Endothelial cell of umbilical vein (primary cell): ENCODE data around the gene PGD. TPM values are rescaled to one million over a fixed set of nuclear protein-coding genes. Genes with fewer than 3 reads are reported as not detected.
A peak's percentile ranks its signal among the peaks of the same experiment; 100 is the strongest.

Experiments used
- BruUV-seq: library from RNA; stranded (reverse); fragments of 400-500 nt; replicated peaks from 2 replicates; lab custom pipeline; 2021; lab: Mats Ljungman, UMichigan
- CTCF ChIA-PET: fragments of 300-600, 350-600 bp; sonication (Branson Sonifier 250); formaldehyde crosslinking; loops from one replicate; lab custom pipeline; 2021; ENCODE audit warnings: antibody characterized with exemption, inconsistent platforms; lab: Charles Lee
- POLR2A ChIA-PET: fragments of 300-600, 350-600 bp; sonication (Branson Sonifier 250); formaldehyde crosslinking; loops from one replicate; lab custom pipeline; 2021; ENCODE audit warnings: antibody characterized with exemption, inconsistent platforms; lab: Charles Lee
- DNase-seq: peaks from one replicate; pipeline ENCODE4 v3.0.0-alpha.2; 2011; ENCODE audit warnings: low read depth, low spot score
- FAIRE-seq: peaks from 2 replicates; lab custom pipeline; 2011; peaks lifted over from hg19 to GRCh38; lab: Jason Lieb, UNC
- H2AFZ ChIP-seq: 2 replicates; pipeline ENCODE4 v1.6.0; 2012; ENCODE audit warnings: low read depth, low read length, control low read depth, inconsistent platforms
- H3K27ac ChIP-seq: 2 replicates; pipeline ENCODE4 v1.5.1; 2011; ENCODE audit warnings: low read depth, mild to moderate bottlenecking, control low read depth, low read length, moderate library complexity; ENCODE audit not compliant: insufficient read depth
- H3K27me3 ChIP-seq, 2 experiments: 2 replicates each; pipeline versions ENCODE4 v1.6.0 to v1.6.1; 2011; ENCODE audit warnings: low read length in 2 of 2, mixed read lengths in 1 of 2; ENCODE audit not compliant: control insufficient read depth in 2 of 2, insufficient read depth in 2 of 2
- H3K36me3 ChIP-seq, 2 experiments: 2 replicates in 1 of 2; 3 replicates in 1 of 2; pipeline ENCODE4 v1.5.1; 2011; ENCODE audit warnings: low read length in 2 of 2, mild to moderate bottlenecking in 1 of 2, moderate library complexity in 1 of 2; ENCODE audit not compliant: control insufficient read depth in 2 of 2, insufficient read depth in 2 of 2; ENCODE audit errors: extremely low read depth in 1 of 2
- H3K4me1 ChIP-seq: 3 replicates; pipeline ENCODE4 v1.5.1; 2011; ENCODE audit warnings: mild to moderate bottlenecking, low read length; ENCODE audit not compliant: control insufficient read depth, insufficient read depth; ENCODE audit errors: extremely low read depth
- H3K4me2 ChIP-seq: 2 replicates; pipeline ENCODE4 v1.6.1; 2011; ENCODE audit warnings: low read length, control low read depth, mixed read lengths; ENCODE audit not compliant: insufficient read depth
- H3K4me3 ChIP-seq, 3 experiments: fragments of 200-600 bp in 1 of 3; sonication (generic), shearing (Covaris generic) in 1 of 3; replicated peaks in 1 of 3; 2 replicates each; pipeline ENCODE4 v1.5.1; 2011 to 2016; ENCODE audit warnings: control low read depth in 3 of 3, low read length in 3 of 3, mild to moderate bottlenecking in 2 of 3, inconsistent platforms in 1 of 3, low read depth in 1 of 3, moderate library complexity in 1 of 3; ENCODE audit not compliant: insufficient read depth in 1 of 3
- H3K79me2 ChIP-seq: 2 replicates; pipeline ENCODE4 v1.6.0; 2012; ENCODE audit warnings: low read length, inconsistent platforms; ENCODE audit not compliant: control insufficient read depth, insufficient read depth
- H3K9ac ChIP-seq: replicated peaks from 2 replicates; pipeline ENCODE3; 2011; ENCODE audit warnings: low read length, control low read depth; ENCODE audit not compliant: insufficient read depth; ENCODE audit errors: extremely low read depth
- H3K9me1 ChIP-seq: replicated peaks from 3 replicates; pipeline ENCODE4 v1.6.0; 2011; ENCODE audit warnings: mild to moderate bottlenecking, low read length; ENCODE audit not compliant: control insufficient read depth, insufficient read depth; ENCODE audit errors: extremely low read depth
- H3K9me3 ChIP-seq: replicated peaks from 2 replicates; pipeline ENCODE4 v1.5.1; 2012; ENCODE audit warnings: low read length, inconsistent platforms; ENCODE audit not compliant: control insufficient read depth, insufficient read depth
- H4K20me1 ChIP-seq: replicated peaks from 2 replicates; pipeline ENCODE3; 2011; ENCODE audit warnings: mild to moderate bottlenecking, low read length; ENCODE audit not compliant: control insufficient read depth, insufficient read depth; ENCODE audit errors: extremely low read depth
- EZH2 ChIP-seq: IDR thresholded peaks from 2 replicates; pipeline ENCODE4 v1.6.1; 2012; ENCODE audit warnings: borderline replicate concordance, low read depth, mild to moderate bottlenecking, moderate library complexity, low read length, inconsistent platforms; ENCODE audit not compliant: severe bottlenecking
- GATA2 ChIP-seq: IDR thresholded peaks from 2 replicates; pipeline ENCODE4 v1.7.0; 2011; ENCODE audit warnings: low read depth, mild to moderate bottlenecking, moderate library complexity, mixed read lengths, low read length; ENCODE audit not compliant: insufficient read length, insufficient read depth
- JUN ChIP-seq: IDR thresholded peaks from 2 replicates; pipeline ENCODE4 v1.6.1; 2011; ENCODE audit warnings: borderline replicate concordance, low read depth; ENCODE audit not compliant: insufficient read length, insufficient read depth
- MYC ChIP-seq: IDR thresholded peaks from one replicate; pipeline ENCODE4 v1.6.1; 2011; ENCODE audit warnings: mild to moderate bottlenecking, low read depth, low read length
- POLR2A ChIP-seq: IDR thresholded peaks from 2 replicates; pipeline ENCODE4 v1.6.1; 2012; ENCODE audit warnings: low read depth, mild to moderate bottlenecking, control low read depth, low read length
- dilution Hi-C: fragments of 300-500 bp; cut with MboI; formaldehyde crosslinking; loops from one replicate; pipeline ENCODE4 v1.15.0; 2019; ENCODE audit warnings: low sequenced_read_pairs; ENCODE audit not compliant: extremely low pct_ligation_motif_present
- intact Hi-C: fragments of 100-400 bp; cut with micrococcal nuclease; formaldehyde crosslinking; loops from one replicate; pipeline ENCODE4 v1.10.0; 2022
- polyA plus RNA-seq, 4 experiments: library from polyadenylated mRNA; depleted of rRNA in 3 of 4; stranded (reverse) in 3 of 4; unstranded in 1 of 4; fragments of >200 nt; gene quantifications; 2 replicates each; pipeline versions ENCODE4 v1.2.1 to v1.2.3, GENCODE V29; 2011 to 2012; ENCODE audit warnings: missing spikeins in 1 of 4
- total RNA-seq: library from RNA; stranded (reverse); gene quantifications from 2 replicates; pipeline ENCODE4 v1.2.3, GENCODE V29; 2021
- TF ChIP-seq, protein P1 (sequence below): IDR thresholded peaks from 2 replicates; pipeline ENCODE4 v1.6.1; 2011; ENCODE audit not compliant: insufficient read depth, insufficient read length

The PGD gene
- total and polyA plus RNA-seq, 2 donors (not counting 3 experiments of a cell fraction or from before 2014, with no cell fraction given): 196 to 303 TPM

DNA sequence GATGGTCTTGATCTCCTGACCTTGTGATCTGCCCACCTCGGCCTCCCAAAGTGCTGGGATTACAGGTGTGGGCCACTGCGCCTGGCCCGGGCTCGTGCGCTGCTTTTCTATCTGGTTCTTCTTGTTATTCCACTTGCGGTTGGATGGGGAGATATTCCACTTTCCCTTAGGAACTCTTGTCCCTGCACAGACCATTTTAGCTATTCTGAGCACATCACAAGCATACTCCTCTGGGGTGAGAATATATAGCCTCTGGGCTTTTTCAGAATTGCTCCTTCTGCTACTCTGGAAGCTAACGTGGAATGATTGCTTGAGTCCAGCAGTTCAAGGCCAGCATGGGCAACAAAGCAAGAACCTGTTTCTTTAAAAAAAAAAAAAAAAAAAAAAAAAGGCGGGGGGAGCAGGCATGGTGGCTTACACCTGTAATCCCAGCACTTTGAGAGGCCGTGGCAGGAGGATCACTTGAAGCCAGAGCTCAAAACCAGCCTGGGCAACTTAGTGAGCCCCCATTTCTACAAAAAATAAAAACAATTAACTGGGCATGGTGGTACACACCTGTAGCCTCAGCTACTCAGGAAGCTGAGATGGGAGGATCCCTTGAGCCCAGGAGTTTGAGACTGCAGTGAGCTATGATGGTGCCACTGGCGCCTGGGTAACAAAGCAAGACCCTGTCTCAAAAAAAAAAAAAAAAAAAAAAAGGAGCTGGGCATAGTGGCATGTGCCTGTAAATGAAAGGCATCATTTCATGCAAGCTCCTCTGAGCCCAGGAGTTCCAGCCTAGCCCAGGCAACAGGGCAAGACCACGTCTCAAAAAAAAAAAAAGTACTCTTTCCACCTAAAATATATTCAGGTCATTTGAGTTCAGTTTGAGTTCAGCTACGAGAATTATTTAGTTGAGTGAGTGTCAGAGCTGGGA is 11.8 kb upstream of the PGD start:
- BruUV-seq: no TSS peak
- CTCF ChIA-PET: interaction anchor here (1.1 to 3.7 kb wide), 11 partner anchors 7 to 177 kb away, joined by 3 to 32 read pairs (median 7); partner anchors contain the start of genes CENPS and PGD
- dilution Hi-C loops: no loop called here
- Histone ChIP-seq H3K9me1 (no peaks in the 10 kb centered on the region), H3K4me2 (peak overlapping the region; percentile 67), H2AFZ (no peak overlapping the region), H3K27me3 (no peaks in the 10 kb centered on the region), H3K4me3 (no peak overlapping the region), H3K9ac (peak overlapping the region; percentile 69), H3K9me3 (no peaks in the 10 kb centered on the region), H3K27ac (peak overlapping the region; percentile 71), H4K20me1 (no peaks in the 10 kb centered on the region), H3K36me3 (no peaks in the 10 kb centered on the region), H3K79me2 (no peaks in the 10 kb centered on the region), H3K4me1 (peaks cover 12% of the 10 kb centered on the region)
- intact Hi-C loops: no loop called here
- POLR2A ChIA-PET: interaction anchor here (0.6 to 2.5 kb wide), 2 partner anchors 12 to 107 kb away, joined by 4 to 32 read pairs; partner anchors contain the start of gene PGD
- DNase-seq: no peak
- FAIRE-seq: peak; percentile 42
- TF ChIP-seq EZH2 (no peak), MYC (no peak)

DNA sequence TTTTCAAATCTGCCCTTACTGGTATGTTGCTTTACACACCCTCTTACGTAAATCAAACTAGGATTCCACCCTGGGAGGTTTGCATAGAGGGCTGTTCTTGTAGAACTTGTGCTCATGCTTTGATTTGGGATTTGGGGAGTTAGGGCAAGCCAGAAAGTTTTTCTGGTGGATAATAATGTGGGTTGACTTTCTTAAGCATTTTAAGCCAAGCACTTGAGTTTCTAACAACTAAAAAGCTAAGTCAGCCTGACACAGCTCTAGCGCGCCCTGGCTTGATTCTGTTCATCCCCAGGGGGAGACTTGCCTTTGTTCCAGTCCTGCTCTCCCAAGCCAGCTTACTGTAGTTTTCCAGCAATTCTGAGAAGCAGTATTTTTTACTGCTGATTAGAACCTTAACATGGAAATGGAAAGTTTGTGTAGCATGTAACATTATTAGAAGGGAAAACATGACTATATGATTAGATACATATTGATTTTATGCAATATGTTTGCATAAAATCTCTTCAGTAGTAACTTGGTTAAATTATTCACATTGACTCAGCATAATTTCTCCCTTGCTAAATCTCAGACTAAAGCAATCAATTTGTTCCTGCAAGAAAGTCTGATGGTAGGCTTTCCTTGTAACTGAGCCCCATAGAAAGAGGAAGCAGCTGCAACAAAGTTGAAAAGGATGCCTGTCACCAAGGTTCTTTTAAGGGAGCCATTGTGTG is 11.0 kb upstream of the PGD start:
- H3K79me2 ChIP-seq: no peaks in the 10 kb centered on the region
- DNase-seq (peak; percentile 65), FAIRE-seq (peak; percentile 66)
- H3K27ac ChIP-seq: peak overlapping the region; percentile 71
- H3K9ac ChIP-seq: peak overlapping the region; percentile 69
- BruUV-seq: no TSS peak
- TF ChIP-seq GATA2 (no peak), JUN (no peak), POLR2A (no peak)
- TF ChIP-seq, protein P1, sequence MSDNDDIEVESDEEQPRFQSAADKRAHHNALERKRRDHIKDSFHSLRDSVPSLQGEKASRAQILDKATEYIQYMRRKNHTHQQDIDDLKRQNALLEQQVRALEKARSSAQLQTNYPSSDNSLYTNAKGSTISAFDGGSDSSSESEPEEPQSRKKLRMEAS: no peak
- no peaks in the 10 kb centered on the region for H3K27me3 ChIP-seq
- intact Hi-C loops (loop anchor here (1.0 kb wide), 1 partner anchor 10 kb away; no protein-coding TSS in a partner anchor), dilution Hi-C loops (no loop called here)
- CTCF ChIA-PET: interaction anchor here (1.1 to 3.7 kb wide), 10 partner anchors 8 to 178 kb away, joined by 3 to 32 read pairs (median 6); partner anchors contain the start of genes CENPS and PGD
- H2AFZ ChIP-seq: peak overlapping the region; percentile 42
- no peak overlapping the region for H3K4me3 ChIP-seq
- H4K20me1 ChIP-seq: no peaks in the 10 kb centered on the region
- peaks cover 12% of the 10 kb centered on the region for H3K4me1 ChIP-seq
- no peaks in the 10 kb centered on the region for H3K9me1 ChIP-seq
- H3K9me3 ChIP-seq: no peaks in the 10 kb centered on the region
- peak overlapping the region; percentile 67 for H3K4me2 ChIP-seq
- POLR2A ChIA-PET: interaction anchor here (2.5 kb wide), 1 partner anchor 11 kb away, joined by 32 read pairs; the partner anchor contains the start of gene PGD
- H3K36me3 ChIP-seq: no peaks in the 10 kb centered on the region
